GM18868 (cell line): ENCODE results near the gene PRKG1.
A peak's percentile ranks its signal among the peaks of the same experiment; 100 is the strongest.

Source experiments
- ATAC-seq: cut with Tn5 transposase; IDR thresholded peaks from one replicate; pipeline ENCODE4 v1.9.1; 2021; ENCODE audit warnings: mild to moderate bottlenecking, moderate library complexity; ENCODE audit not compliant: unreplicated experiment

PRKG1 gene

DNA sequence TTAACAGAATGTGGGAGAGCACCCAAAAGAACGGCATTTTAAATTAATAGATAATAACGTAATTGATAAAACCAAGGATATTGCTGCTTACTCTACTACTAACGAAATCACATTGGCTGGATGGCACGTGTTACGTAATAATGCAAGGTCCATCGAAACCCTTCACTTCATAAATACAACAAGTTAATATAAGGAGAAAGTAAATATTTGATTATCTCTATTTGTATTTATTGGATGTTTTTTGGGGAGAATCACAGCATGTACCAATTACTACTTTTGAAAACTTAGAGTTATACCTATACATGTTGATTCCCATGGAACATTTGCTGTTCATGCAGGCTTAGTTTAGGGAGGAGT, 1.6 kb downstream of the PRKG1 start:
- ATAC-seq, result no peak

DNA sequence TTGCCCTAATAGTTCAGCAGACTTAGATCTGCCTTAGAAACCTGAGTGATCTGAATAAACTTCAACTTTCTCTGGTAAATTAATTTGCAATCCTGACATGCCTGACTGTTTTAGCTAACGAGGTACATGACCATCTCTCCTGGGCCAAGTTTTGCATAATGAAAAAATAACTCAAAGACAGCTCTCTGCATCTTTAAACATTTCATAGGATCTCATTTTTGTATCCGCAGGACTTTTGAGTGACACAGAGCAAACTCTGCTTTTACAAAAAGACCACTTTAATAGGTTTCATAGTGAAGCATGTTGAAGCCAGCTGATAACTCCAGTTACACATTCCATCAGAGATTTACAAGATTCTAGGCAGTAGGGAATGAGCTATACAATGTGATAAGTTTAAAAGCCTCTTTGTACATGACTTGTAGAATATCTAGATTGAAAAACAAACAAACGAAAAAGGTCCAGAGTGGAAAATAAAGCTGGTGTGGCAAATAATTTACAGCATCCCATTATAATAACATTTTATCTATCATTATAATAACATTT, 2.1 kb downstream of the PRKG1 start:
- ATAC-seq, result no peak

- no peak for ATAC-seq
Observed at GRCh38 chr10:51077074-51077473, 2.8 kb downstream of the PRKG1 start.

DNA sequence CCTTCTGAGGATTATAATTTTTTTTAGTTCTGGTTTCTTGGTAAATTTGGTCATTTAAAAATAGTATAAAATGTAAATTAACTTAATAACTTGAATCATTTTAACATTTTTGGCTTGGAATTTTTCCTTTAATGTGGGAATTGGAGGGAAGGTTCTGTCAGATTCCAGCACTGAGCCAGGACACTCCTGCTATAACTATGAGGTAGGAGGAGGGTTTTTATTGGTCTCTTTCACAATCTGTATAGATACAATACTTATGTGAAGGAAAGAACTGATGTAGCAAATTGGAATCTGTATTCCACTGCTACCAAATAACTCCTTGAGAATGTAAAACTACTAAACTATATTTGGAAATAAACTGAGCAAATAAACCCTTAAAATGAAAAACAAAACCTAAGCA, 3.2 kb downstream of the PRKG1 start:
- ATAC-seq, result no peak

DNA sequence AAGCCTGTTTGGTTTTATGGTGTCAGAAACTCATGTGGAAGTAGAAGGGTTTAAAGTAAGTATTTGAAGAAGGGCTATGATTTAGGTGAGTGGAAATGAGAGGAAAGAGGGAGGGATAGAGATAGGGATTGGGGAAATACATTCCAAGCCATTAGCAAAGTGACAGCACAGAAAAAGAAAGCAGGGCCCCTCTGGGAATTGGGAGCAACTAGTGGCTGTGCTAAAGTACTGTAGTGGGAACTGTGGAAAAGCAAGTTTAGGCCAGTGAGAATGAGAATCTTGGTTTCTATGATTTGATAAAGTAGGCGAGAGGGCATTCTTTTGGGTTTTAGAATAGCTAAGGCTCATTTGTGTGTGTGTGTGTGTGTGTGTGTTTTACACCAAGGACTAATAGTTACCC, 5.0 kb downstream of the PRKG1 start:
- ATAC-seq, result no peak

- ATAC-seq, result no peak
Observed at GRCh38 chr10:51079766-51080165, 5.5 kb downstream of the PRKG1 start.

DNA sequence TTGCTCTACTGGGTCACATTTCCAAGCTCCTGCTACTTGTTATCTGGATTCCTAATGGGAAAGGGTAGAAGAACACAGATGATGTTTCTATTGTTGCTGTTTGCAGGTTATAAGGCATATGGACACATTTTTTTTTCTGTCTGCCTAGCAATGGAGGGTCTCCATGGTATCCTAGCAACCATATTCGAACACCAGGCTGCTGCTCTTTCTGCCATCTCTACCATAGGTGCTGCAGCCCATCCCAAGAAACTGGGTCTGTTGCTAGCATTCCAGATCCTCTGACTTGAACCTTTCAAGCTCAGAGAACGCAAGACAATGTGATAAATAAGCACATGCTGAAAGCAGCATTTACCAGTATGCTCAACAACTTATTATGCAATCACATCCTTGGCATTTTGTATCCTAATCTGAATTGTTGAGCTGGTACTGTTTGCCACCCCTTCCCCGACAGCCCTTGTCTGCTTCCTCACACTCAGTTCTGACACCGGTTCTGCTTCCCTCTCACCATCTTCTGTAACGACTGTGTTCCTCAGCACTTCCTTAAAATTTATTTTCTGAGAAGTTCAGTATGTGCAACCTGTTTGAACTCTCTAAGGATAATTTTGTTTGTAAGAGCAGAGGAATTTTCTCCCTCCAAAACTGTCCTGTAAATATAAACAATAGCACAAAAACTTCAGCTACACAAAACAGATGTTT, 6.2 kb downstream of the PRKG1 start:
- no peak for ATAC-seq

- peak; percentile 72 for ATAC-seq
Observed at GRCh38 chr10:51082857-51083256, 8.6 kb downstream of the PRKG1 start.

- no peak for ATAC-seq
Observed at GRCh38 chr10:51083356-51083853, 9.1 kb downstream of the PRKG1 start.

DNA sequence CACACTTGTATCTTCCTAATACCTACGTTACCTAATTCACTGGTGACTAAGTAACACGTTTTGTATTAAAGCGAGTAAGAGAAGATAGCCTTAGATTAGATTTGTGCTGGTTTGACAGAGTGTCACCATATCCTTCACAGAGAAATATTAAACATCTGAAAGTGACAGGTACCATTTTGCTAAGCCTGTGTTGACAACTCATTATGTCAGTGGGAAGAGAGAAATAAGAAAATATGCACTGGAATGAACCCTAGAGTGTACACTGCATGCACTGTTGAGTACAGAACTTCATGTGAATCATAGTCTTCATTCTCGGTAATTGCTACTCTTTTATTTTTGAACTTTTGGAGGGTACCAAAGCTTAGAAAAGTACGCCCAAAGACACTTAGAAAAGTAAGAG, 10.9 kb downstream of the PRKG1 start:
- ATAC-seq, result no peak

DNA sequence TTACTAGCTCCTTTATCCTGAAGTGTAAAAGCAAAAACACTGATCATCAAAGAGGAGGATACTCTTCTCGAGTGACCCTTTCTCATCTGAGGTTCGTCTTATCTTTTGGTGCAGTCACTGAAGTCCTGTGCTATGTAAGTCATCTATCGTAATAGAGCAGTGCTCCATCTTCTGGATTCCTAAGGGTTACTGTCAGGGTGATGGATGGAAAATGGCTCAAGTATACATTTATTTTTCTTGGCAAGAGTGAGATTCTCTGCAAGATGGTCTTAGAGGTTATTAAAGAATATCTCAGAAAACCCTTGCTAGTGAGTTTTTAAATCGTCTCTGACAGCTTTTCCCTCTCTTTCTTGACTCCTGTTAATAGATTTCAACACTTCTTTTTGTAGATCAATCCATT, 12.4 kb downstream of the PRKG1 start:
- no peak for ATAC-seq

DNA sequence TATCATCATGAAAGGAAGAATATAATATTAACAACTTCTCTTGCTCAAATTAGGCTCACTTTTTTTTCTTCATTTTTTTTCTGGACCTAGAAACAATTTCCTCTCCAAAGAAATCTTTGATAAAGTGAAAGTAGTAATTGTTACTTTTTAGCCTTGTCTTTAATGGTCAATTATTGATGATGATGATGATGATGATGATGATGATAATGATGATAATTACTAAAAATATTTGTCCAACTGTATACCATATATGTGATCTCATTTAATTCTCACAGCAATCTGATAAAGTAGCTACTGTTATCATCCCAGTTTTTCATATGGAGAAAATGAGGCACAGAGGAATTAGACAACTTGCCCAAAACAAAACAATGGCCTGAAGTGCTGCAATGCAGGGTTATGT, 12.8 kb downstream of the PRKG1 start:
- ATAC-seq, result no peak

GRCh38 chr10:51090190-51090589, 15.9 kb downstream of the PRKG1 start:
- ATAC-seq, result no peak

GRCh38 chr10:51092402-51092801, 18.1 kb downstream of the PRKG1 start:
- ATAC-seq, result no peak

DNA sequence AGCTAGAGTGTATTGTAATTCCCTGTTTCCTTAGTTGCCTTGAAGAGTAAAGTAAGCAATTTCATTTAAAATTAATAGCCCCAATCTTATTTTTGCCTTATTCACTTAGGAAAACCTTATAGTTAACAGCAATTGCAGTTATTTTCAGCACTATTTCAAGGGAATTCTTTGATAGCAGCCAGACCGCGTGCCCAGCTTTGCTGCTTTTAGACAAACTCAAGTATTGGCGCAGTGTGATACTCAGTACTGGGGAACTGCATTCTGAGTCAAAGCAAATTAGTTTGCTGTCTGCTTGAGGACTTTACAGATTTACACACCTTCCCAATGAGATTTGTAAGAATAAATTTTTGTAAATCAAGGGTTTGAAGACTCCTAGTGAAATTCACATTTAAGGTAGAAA, 21.2 kb downstream of the PRKG1 start:
- ATAC-seq, result no peak

GRCh38 chr10:51097546-51097945, 23.3 kb downstream of the PRKG1 start:
- no peak for ATAC-seq

DNA sequence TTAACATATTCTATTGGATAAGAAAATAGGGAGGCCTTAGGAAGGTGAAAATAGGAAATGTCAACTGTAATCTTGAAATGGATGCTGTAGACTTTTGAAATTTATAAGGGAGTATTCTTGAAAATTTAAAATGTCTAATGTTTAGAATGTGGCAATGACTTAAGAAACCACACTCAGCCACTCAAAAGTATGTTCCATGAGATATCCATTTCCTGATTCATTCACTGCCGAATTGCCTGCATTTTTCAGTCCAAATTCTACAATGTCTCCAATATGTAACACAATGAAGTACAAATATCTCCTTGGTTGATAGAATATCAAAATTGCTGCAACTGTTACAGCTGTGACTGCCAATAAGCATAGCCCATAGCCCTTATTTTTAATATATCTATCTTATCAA, 25.9 kb downstream of the PRKG1 start:
- no peak for ATAC-seq

DNA sequence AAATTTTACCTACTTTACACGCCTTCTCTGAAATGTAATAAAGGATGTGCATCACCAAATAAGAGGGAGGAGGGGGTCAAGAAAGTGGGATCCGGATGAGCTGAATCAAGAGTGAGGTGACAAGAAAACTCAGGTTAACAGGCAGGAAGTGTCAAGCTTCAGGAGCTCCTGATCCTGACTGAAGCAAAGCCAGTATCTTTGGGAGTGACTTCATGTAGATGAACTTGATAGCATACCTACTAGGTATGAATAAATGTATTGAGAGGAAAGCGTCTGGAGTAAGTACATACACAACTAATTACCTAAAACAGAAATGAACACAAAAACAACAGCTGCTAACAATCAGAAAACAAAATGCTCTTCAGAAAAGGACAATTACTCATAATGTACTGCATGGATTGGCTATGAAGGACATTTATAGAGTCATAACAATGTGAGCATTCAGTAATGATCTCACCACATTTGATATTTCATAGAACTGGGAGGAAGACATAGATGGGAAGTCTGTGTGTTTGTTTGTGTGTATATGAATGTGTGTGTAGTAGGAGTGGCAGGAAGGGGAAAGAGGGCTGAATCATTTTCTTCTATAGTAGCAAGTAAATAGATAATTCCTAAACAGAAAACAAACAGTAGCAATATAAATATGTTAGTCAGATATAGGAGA, 29.4 kb downstream of the PRKG1 start:
- ATAC-seq, result no peak

DNA sequence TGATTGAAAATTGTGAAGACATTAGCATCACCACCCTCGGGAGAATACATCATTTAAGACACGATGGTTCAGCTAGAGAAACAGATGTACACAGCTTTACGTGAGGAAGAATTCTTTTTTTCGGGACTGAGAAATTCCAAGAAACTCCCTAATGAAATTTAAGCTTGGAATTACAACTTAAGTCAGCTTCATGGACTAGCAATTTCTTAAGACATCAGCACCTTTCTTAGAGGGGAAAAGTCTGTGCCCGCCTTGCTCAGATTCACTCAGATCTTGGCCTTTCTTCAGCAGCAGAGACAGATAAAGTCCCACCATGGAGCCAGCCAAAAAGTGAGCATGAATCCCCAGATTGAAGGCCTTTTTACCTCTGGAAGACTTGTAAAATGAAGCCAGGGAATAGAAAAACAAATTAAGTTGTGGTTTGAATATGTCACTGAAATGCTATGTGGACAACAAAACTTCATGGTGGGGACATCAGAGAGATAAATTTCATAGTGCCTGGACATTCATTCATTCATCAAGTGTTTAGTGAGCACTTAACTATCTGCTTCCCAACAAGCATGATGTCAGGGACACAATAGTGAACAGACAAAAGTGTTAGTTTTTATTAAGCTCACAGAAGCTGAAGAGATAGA, 32.1 kb downstream of the PRKG1 start:
- no peak for ATAC-seq

- no peak for ATAC-seq
Observed at GRCh38 chr10:51108406-51108805, 34.1 kb downstream of the PRKG1 start.

DNA sequence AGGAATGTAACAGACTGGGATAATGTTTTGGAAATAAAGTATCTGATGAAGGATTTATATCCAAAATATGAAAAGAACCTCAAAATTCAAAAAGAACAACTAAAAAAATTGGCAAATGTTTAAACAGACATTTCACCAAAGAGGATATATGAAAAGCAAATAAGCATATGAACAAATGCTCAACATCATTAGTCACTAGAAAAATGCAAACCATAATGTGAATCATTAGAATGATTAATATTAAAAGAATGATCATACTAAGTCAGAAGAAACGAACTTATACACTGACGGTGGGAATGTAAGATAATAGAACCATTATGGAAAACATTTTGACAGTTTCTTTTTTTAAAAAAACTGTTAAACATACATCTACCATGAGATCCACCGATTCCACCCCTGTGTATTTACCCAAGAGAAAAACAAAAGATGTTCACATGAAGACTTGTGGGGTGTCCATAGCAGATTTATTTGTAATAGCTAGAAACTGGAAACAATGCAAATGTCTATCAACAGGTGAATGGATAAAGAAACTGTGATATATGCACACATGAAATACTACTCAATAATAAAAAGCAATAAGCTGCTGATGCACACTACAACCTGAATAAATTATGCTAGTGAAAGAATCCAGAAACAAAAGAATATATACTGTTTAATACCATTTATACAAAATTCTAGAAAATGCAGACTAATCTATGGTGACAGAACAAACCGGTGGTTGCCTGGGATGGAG, 35.7 kb downstream of the PRKG1 start:
- no peak for ATAC-seq
